Posterior cingulate gyrus (tissue), 11 donors: ENCODE data around the gene TTC28.
"Not testable (repeated sequence)": the region's sequence is repeated elsewhere in the genome, so short reads cannot be mapped to it uniquely, and the experiment has no call there.

Source experiments
- DNase-seq, 10 donors: peaks; one replicate each; pipeline versions ENCODE4 v3.0.0 to v3.0.0-alpha.2; 2020 to 2021; ENCODE audit warnings: mixed read lengths in 3 of 10
- intact Hi-C: fragments of 100-400 bp; cut with DNase I; formaldehyde crosslinking; loops from one replicate; pipeline ENCODE4 v1.15.1; 2023

The TTC28 gene

DNA sequence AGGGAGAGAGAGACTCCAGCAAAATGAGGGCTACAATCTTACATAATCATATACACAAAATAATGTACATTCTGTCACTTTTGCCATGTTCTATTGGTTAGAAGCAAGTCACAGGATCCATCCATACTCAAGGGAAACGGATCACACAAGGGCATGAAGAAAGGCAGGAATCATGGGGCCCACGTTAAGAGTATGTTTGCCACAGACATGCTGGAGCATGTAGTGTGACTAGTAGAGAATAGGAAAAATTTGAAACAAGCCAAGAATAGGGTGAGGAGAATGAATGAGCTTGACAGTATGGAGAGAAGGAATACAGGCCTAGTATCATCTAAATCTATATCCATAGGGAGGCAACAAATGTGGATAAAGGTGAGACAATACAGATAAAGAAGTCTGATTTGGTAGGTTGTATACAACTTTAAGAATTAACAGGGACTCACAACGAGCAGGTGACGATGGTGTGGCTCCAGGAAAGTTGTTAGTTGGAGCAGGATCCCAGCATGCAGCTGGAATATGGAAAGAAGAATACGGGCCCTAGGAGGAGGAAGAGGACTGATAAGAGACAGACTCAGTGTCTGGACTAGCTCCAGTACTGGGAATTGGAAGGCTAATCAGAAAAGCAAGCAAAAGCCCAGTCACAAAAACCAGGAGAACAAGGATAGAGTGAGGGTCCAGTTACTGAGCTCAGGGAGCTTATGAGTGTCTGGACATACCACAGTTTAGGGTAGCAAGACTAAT lies 458.8 kb downstream of the TTC28 start:
- intact Hi-C loops = no loop called here

DNA sequence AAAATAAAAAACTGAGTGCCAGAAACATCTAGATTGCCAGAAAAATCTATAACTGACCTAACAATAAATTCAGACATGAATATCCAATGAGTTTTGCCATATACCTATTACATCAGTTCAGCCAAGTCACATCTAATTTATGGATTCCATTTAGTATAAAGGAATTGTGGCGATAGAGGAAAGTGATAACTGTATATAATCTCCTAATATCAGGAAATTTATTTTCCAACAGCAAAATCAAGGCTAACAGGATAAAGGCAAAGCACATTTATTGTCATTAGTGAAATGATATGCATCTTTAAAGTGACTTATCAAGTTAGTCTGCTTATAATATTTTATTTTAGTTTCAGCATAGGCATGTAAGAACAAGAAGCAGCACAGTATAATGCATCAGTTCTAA lies 462.4 kb downstream of the TTC28 start:
- intact Hi-C loops = no loop called here
- no peak for DNase-seq

More for the DNA sequence above, 458.8 kb downstream of the TTC28 start:
- no peak for DNase-seq

DNA sequence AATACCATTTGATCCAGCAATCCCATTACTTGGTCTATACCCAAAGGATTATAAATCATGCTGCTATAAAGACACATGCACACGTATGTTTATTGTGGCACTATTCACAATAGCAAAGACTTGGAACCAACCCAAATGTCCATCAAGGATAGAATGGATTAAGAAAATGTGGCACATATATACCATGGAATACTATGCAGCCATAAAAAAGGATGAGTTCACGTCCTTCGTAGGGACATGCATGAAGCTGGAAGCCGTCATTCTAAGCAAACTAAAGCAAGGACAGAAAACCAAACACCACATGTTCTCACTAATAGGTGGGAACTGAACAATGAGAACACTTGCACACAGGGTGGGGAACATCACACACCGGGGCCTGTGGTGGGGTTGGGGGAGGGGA lies 464.9 kb downstream of the TTC28 start:
- intact Hi-C loops, DNase-seq: not testable (repeated sequence)

DNA sequence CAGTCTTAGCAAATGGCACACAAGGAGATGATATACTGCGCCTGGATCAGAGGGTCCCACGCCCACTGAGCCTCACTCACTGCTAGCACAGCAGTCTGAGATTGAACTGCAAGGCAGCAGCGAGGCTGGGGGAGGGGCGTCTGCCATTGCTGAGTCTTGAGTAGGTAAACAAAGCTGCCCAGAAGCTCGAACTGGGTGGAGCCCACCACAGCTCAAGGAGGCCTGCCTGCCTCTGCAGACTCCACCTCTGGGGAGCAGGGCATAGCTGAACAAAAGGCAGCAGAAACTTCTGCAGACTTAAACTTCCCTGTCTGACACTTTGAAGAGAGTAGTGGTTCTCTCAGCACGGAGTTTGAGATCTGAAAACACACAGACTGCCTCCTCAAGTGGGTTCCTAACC lies 470.2 kb downstream of the TTC28 start:
- intact Hi-C loops = not testable (repeated sequence)

DNA sequence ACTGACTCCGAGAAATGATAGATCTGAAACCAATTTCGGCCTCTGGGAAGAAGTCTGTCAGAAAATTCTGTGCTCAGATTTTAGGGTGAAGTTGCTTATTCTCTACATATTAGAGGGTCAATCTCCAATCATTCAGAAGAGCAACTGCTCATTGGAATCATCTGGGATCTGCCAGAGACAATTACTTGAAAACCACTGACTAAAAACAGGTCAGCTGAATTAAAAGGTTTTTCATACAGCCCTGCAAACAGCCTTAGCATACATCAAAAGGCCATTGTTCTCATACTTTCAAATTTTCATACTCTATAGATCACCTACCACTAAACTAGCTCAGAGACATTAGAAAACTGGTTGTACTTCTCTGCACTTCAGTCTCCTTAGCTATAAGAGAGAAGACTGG lies 470.9 kb downstream of the TTC28 start:
- DNase-seq = no peak
- intact Hi-C loops = no loop called here

More for the DNA sequence above, 470.2 kb downstream of the TTC28 start:
- not testable (repeated sequence) for DNase-seq

DNA sequence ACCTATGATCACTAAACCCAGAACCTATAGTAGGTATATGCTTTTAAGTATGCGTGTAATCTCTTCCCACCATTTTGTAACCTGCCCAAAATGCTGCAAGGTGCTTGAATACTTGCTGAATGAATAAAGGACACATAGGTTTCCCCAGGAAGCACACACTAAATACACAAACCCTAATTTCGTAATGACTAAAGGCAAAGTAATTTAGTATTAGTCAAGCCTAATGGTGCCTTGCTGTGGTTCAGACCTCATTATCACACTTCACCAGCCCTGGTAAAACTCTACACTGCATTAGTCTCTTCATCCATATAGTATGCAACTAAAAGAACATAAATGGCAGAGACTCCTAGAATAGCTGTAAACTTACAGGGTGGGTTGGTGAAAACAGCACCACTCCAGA lies 471.6 kb downstream of the TTC28 start:
- no peak for DNase-seq
- intact Hi-C loops = no loop called here

DNA sequence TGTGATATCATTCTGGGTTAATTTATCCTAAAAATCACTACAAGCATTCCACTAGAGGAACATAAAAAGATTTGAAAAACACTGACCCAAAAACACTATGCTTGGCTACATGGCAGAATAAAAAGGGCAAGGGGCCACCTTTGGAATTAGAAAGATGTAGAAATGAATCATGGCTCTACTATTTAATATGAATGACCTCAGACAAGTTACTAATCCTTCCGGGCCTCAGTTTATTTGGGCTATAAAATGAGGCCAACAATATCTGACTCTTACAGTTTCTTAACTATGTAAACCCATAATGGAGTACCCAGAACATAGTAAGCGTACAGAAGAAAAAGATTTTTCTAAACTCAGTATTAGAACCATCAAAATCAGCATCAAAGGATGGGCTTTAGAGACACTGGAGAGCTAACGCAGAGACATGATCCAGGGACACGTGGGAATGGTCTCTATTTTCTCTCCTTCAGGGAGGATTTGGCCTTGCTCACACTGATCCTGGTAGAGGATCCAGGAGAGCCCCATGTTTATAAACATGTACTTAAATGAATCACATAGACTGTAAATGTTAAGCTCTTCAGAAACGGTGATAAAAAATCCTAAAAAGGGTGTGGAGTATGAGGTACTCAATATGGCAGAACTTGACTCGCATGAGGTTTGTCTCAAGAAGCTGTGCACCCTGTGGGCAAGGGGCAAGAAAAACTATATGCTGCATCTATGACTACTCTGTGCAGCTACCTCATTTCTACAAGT lies 472.2 kb downstream of the TTC28 start:
- intact Hi-C loops = no loop called here
- DNase-seq = no peak

DNA sequence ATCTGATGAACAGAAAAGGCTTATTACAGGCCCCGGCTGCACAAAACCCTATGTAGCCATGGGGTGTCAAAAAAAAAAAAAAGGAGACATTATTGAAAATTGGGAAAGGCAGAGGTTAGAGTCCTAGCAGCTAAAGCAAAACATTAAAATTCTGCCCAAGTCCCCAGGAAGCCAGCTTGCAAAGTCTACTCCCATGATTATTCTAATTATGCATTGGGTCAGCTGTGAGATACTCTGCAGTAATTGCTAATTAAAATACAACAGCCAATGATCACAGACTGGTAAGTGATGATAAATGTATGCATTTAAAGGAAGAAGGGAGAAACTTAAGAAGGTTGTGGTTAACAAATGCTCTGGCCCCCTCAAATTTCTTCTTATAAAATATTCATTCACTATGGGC lies 473.7 kb downstream of the TTC28 start:
- intact Hi-C loops = no loop called here

DNA sequence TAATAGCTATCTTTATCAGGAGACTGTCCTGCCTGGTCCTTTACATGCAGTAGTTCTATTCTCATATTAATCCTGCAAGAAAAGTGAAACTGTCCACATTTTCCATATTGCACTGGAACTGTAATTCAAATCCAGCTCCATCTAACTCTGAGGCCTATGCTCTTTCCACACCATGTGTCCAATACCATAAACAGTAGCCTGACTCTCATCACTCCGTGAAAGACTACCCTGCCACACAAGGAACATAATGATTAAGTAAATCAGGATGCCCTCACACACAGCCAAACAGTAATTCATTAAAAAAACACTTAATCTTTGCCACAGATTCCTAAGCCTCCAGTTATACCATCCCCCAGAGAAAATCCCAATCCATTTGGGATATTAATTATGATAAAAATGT lies 475.3 kb downstream of the TTC28 start:
- DNase-seq = no peak
- intact Hi-C loops = no loop called here

More for the DNA sequence above, 473.7 kb downstream of the TTC28 start:
- DNase-seq = no peak

DNA sequence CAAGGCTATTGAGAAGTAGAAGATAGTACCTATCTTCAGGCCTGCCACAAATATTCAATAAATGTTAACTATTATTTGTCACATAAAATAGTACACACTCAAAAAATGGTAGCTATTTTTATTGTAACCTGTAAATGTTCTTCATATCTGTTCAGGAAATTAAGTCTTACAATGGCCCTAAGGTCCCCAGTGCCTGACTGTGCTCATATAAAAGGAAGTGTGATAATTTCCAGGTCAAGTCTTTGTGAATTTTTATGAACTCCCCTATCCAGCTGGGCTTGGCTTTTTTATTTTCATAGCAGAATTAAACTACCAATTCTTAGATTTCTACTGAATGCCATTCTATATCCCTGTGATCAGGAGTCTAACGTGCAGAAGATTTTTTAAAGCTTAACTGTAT lies 476.4 kb downstream of the TTC28 start:
- intact Hi-C loops = no loop called here
- DNase-seq = no peak

DNA sequence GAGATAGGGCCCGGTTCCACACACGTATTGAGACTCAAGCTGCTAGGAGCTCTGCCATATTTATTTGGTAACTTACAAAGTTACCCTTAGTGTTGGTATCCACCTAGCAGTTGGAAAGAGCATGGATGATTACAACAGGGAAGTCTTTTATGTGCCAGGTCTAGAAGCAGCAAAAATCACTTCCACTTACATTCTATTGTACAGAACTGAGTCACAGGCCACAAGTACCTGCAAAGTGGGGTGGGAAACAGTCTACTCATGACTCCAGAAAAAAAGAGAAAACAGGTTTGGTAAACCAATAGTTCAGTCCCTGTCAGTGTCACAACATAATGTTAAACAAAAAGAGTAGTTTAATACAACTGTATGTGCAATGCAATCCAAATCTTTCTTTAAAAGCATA lies 480.9 kb downstream of the TTC28 start:
- no peak for DNase-seq
- intact Hi-C loops = no loop called here

DNA sequence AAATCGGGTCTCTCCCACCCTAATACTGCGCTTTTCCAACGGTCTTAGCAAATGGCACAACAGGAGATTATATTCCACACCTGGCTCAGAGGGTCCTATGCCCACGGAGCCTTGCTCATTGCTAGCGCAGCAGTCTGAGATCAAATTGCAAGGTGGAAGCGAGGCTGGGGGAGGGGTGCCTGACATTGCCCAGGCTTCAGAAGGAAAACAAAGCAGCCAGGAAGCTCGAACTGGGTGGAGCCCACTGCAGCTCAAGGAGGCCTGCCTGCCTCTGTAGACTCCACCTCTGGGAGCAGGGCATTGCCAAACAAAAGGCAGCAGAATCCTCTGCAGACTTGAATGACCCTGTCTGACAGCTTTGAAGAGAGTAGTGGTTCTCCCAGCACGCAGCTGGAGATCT lies 488.1 kb downstream of the TTC28 start:
- intact Hi-C loops, DNase-seq: not testable (repeated sequence)

DNA sequence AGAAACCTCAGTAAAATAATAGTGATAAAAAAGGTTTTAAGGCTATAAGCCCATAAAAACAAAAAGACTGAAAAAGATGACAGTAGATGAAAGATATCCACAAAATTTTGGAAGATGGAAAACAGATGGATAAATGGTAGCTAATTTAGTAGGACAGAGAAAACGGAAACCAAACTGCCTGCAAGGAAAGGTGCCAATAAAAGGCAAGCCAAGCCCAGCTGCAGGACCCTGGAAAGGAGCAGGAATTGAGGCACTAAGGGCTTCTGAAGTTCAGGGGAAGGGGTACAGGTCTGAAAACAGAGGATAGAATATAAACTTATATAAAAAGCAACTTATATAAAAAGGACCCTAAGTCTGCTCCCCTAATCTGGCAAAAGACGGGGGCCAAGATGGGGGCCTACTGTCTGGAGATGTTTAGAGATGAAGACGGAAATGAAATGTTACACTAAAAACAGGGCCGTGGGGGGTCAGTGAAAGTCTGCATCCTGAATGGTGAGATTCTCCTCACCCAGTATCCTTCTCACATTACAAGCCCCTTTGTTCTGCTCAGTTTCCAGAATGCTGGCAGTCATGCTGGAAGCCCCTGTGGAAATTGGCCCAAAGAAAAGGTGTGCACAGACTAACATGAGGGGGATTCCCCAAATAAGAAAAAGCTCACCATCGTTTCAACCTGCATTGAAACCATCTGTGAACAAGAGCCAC lies 491.3 kb downstream of the TTC28 start:
- intact Hi-C loops = no loop called here
- DNase-seq = no peak

DNA sequence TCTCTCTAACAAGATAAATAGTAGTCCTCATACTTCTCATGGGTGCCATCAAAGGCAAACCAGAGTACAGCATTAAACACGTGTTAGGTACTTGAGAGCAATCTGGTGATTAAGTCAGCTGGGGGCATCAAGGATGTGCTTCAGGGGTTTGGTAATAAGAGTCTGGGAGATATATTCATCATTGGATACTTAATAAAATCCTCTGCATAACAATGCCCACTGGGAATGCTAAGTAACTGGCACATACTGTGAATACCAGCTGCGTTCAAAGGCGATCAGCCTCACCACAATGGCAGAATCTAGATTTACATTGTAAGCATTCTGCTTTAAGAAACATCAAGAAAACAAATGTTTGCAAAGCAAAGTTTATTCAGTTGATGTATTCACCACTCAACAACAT lies 492.0 kb downstream of the TTC28 start:
- no peak for DNase-seq
- intact Hi-C loops = no loop called here

DNA sequence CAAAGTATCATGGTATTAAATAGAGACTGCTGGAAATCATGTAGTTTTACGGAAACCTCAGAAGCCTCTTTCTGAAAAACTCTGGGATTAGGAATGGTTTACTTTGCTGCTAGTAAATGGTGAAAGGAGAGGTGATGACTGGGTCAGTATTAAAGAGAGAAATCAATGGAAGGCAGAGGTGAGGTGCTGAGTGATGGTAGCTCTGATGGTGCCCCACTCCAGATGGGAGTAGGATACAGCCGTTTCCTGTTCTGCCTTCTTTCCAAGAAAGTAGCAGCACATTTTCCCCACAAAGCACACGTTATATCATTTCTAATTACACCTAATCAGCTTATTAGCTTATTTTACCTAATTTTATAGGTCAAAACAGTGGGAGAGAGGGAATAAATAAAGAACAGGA lies 493.0 kb downstream of the TTC28 start:
- intact Hi-C loops = no loop called here
- no peak for DNase-seq

DNA sequence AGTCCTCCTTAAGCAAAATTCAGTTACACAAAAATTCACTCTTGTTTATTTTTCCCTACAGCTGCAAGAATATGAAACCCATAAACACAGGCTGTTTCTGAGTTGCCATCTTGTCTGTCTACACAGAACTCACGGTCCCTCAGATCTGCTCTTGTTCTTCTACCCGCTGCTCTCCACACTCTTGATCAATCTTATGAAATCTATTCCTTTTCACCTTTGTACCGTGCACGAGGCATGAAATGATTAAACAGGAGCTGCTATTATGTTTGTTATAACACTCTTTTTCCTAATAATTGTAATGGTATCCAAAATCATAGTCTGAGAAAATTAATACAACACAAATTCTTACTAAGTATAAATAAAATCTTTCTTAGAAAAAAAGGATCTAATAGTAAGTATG lies 494.5 kb downstream of the TTC28 start:
- DNase-seq = no peak
- intact Hi-C loops = no loop called here

DNA sequence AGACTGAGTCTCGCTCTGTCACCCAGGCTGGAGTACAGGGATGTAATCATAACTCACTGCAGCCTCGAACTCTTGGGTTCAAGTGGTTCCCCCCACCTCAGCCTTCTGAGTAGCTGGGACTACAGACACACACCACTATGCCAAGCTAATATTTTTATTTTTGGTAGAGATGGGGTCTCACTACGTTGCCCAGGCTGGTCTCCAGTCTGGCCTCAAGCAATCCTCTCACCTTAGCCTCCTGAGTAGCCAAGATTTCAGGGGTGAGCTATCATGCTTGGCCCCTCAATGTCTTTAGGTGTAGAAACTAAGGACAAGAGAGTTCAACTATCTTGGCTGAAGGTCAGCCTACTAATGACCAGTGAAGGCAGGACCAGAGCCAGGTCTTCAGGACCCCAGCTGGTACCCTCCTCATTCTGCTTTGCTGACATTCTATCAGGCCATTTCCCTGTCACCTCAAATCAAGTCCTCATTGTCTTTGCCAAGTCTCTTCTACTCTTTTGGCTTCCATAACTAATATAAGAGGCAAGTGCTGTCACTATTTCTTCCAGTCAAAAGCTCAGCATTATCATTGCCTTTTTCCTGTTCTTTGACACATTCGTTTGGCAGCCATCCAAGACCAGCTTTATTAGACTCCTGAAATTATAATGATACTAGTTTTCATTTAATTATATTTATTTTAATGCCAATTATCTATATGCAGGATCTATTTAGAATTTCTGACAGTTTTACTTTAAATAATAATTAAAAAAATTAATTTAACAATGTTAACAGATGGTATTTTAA lies 496.4 kb downstream of the TTC28 start:
- intact Hi-C loops = no loop called here
- no peak for DNase-seq

DNA sequence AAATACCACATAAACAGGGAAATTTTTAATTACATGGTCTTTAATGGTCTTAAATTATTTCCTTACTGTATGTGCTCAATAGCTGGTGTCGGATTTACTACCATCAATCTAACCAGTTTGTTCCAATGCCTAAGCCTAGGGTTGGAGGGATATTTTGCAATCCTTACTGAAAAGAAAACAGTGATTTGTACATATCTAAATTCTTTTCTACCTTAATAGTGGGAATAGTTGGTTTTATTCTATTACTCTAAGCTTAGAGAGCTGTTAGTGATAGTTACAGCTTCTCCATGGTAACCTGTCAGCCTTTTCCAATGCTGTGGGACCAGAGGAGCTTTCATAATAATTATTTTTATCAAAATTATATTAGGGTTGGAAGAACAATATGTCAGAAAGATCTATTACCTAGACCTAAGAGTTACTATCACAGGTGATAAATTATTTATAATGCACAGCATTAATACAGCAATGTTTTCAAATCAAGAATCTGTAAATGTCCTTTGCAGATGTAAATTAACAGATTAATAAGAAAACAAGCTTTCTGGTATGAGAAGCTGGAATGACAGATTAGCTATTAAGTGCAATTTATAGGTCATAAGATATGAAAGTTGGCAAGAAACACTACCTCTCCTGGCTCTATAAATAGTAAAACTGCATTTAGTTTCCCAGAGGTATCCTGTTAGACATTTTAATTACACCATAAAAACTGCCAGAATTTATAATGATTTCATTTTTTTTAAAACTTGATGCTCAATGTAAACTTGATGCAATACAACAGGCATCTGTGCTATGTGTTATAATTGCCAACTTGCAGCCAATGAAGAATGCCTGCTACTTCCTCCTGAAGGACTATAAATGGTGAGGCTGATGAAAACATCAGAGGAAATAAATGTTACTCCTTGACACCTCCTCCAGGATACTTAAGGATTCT lies 498.6 kb downstream of the TTC28 start:
- intact Hi-C loops = no loop called here
- DNase-seq = no peak

DNA sequence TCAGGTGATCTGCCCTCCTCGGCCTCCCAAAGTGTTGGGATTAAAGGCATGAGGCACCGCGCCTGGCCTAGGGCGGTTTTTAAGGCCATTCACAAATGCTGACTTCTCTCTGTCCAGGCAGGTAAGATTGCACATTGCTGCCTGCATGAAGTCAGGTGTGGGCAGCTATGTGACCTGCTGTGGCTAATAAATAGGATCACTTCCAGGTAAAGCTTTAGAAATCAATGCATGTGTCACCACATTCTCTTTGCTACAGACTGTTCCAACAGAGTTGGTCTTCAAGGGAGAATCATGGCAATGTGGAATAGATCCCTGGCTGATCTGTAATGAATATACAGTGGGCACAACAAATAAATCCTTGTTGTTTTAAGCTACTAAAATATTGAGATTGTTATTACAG lies 500.2 kb downstream of the TTC28 start:
- intact Hi-C loops = no loop called here
- DNase-seq = no peak
